GM19023 (cell line): Measurements from ENCODE around the gene AGFG2.

Experiments used
- ATAC-seq: cut with Tn5 transposase; IDR thresholded peaks from one replicate; pipeline ENCODE4 v1.9.1; 2021; ENCODE audit warnings: mild to moderate bottlenecking, moderate library complexity; ENCODE audit not compliant: unreplicated experiment

Gene AGFG2

DNA sequence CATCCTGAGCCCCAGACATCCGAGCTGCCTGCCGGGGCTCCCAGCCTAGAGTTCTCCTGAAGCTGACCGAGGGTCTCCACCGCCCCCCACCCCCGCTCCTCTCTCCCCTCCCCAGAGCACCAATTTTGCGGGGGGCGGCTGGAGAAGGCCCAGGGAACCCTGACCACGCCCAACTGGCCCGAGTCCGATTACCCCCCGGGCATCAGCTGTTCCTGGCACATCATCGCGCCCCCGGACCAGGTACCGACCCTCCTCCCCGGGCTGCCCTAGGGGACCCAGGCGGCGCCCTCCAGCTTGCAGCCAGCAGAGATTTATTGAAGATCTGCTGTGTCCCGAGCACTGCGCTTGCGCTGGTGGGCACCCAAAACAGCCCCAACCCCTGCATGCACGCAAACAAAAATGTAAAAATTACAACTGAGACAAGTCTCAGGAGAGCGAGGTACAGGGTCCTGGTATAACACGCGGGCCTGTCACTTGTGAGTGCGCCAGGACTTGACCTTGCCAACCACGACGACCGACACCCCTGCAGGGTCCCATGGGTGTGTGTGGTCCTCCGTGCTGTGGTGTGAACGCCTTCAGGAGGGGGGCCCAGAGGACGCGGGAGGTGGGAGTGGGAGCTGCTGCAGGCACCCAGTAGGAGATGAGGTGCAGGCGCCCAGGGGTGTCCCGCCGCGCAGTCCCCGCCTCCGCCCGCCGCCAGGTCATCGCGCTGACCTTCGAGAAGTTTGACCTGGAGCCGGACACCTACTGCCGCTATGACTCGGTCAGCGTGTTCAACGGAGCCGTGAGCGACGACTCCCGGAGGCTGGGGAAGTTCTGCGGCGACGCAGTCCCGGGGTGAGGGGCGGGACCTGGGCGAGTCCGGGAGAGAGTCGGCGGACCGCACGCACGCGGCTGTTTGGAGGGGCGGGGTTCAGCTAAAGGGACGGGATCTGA lies 66.2 kb downstream of the AGFG2 start:
- ATAC-seq = no peak

DNA sequence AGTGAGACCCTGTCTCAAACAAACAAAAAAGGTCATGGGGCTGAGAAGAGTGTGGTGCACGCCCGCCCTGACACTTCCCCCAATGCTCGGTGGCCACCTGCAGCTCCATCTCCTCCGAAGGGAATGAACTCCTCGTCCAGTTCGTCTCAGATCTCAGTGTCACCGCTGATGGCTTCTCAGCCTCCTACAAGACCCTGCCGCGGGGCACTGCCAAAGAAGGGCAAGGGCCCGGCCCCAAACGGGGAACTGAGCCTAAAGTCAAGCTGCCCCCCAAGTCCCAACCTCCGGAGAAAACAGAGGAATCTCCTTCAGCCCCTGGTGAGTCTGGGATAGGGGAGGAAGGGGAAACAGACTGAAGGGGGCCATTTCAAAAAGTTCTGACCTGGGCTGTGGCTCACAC lies 67.3 kb downstream of the AGFG2 start:
- ATAC-seq = no peak

- ATAC-seq = no peak
Observed at GRCh38 chr7:100607111-100607510, 68.1 kb downstream of the AGFG2 start.

DNA sequence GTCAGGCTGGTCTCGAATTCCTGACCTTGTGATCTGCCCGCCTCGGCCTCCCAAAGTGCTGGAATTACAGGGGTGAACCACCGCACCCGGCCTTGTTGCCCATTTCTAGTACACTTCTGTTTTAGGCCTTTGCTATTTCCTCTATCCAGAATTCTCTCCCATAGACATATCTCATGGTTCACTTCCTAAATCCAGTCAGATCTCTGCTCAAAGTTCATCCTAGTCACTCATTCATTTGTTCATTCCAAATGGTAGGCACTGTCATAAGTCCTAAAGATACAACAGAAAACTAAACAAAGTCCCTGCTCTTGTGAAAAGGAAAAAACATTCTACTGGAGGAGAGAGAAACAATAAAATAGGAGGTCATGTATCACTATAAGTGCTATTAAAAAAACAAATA lies 71.0 kb downstream of the AGFG2 start:
- ATAC-seq = no peak

DNA sequence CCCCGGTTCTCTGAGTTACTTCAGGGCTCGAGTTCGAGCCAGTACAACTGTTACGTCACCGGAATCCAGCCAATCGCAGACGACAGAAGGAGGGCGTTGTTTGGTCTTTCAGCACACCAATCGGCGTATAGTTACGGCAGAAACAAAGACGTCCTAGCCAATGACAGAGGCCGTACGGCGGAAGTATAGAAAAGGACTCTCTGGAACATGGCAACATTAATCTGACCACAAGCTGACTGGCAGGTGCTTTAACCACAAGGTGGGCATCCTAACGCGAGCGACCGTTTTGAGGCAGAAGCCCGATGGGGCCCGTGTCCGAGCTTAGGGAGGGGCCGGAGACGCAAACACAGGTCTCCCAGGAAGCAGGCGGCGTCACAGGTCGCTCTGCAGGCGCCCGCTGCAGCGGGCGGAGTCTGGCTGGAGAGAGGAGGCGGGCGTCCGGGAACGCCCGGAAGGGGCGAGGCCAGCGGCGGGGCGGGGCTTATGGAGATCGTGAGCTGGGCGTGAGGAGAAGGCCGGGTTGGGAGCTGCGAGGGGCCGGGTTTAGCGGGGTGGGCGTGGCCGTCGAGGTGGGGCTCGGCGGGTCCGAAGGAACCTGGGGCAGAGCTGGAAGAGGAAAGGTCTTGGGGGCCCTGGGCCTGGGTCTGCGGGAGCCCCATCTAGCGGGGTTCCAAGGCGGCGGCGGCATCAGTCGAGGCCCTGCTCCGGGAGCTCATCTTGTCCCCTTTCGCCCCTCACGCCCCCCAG lies 73.2 kb downstream of the AGFG2 start, which contains the start of gene MOSPD3:
MOSPD3 (plus strand) TSS at position 558 of the 747 bp plus-strand sequence. CDS start 252 bp downstream, outside the sequence.
- peak; percentile 93 for ATAC-seq

DNA sequence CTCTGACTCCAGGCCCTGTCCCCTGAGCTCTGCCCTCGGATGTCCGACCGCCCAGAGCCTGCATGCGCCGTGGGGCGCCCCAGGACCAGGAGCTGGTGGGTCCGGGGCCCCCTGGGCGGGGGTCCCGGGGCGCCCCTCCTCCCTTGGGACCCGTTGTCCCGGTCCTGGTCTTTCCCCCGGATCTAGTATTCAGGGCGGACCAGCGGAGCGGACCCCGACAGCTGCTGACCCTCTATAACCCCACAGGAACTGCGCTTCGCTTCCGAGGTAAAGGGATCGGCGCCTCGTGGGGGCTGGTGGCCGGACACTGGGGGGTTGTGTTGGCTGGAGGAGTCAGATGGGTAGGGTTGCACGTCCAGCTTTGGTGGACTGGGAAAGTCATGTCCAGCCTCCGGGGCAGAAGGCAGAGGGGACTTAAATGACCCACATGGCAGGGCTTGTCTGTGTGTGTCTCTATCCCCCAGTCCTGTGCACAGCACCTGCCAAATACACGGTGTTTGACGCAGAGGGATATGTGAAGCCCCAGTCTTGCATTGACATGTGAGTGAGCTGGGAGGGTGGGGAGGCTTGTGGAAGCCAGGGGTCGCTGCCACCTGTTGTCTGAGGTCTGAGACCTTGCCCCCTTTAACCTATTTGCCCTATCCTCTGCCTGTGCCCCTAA lies 73.9 kb downstream of the AGFG2 start:
- ATAC-seq = peak; percentile 0

DNA sequence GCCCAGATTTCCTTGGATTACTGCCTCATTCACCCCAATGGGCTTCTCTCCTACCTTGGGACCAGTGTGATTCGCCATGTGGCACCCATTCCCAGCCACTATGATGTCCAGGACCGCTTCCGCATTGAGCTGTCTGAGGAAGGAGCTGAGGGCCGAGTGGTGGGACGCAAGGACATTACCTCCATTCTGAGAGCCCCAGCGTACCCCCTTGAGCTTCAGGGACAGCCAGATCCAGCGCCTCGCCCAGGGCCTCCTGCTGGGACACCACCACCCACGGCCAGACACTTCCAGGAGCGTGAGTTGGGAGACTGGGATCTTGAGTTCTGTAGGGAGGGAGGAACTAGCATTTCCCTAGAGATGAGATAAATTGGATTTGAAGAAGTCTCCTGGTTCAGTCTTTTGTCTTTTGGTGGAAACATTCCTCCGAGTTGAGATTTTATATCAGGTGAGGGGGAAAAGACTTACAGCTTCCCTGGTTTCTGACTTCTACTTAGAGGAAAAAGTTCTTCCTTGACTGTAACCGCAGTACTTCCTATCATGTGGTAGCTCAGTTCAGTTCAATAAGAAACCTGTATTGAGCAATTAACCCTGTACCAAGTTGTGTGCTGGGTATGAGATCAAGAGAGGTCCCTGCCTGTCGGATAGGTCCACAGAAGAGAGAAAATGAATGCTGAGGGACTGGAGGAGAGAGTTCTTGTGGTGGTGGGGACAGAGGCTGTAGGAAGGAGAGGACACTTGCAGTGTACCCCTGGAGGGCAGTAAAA lies 74.6 kb downstream of the AGFG2 start:
- ATAC-seq = no peak

GRCh38 chr7:100614308-100614861 lies 75.4 kb downstream of the AGFG2 start:
- no peak for ATAC-seq
